IPS DF 6.9 (cell line): Measurements from ENCODE around the gene ITGB3BP.

Experiments
- DNase-seq: peaks from one replicate; pipeline ENCODE4 v3.0.0-alpha.2; 2013; ENCODE audit warnings: low read depth, low spot score
- H3K27ac ChIP-seq: one replicate; pipeline ENCODE4 v1.5.1; 2013; ENCODE audit warnings: low read length, control low read depth
- H3K27me3 ChIP-seq: 2 replicates; pipeline ENCODE4 v1.6.1; 2013; ENCODE audit warnings: mild to moderate bottlenecking, low read length; ENCODE audit not compliant: control insufficient read depth, insufficient read depth
- H3K36me3 ChIP-seq: 2 replicates; pipeline ENCODE4 v1.6.1; 2013; ENCODE audit warnings: low read length; ENCODE audit not compliant: control insufficient read depth, insufficient read depth
- H3K4me1 ChIP-seq: 2 replicates; pipeline ENCODE4 v1.6.1; 2013; ENCODE audit warnings: low read length; ENCODE audit not compliant: control insufficient read depth, insufficient read depth
- H3K4me3 ChIP-seq: 2 replicates; pipeline ENCODE4 v1.5.1; 2013; ENCODE audit warnings: mild to moderate bottlenecking, low read length
- H3K9me3 ChIP-seq: 2 replicates; pipeline ENCODE4 v1.6.1; 2013; ENCODE audit warnings: low read length, inconsistent platforms; ENCODE audit not compliant: control insufficient read depth, insufficient read depth
- WGBS: extraction: QIAGEN DNeasy Blood & Tissue Kit; methylation state at CpG from one replicate; pipeline ENCODE4 v1.1.7; 2013; ENCODE audit warnings: mixed read lengths, missing lambda C conversion rate; ENCODE audit not compliant: insufficient read length, insufficient coverage; 5-methylcytosine and 5-hydroxymethylcytosine counted together

ITGB3BP gene

GRCh38 chr1:63466181-63466580, 56.8 kb downstream of the ITGB3BP start:
- no CpG with 5 or more reads among the region's 7 CpGs for WGBS
- no peaks in the 10 kb centered on the region for H3K4me1 ChIP-seq
- H3K9me3 ChIP-seq: no peaks in the 10 kb centered on the region
- H3K4me3 ChIP-seq: no peak overlapping the region
- H3K36me3 ChIP-seq: no peaks in the 10 kb centered on the region
- H3K27ac ChIP-seq: no peak overlapping the region
- H3K27me3 ChIP-seq: no peaks in the 10 kb centered on the region
- no peak for DNase-seq

- no peak for DNase-seq
- H3K27me3 ChIP-seq: no peaks in the 10 kb centered on the region
- H3K4me1 ChIP-seq: no peaks in the 10 kb centered on the region
- no peak overlapping the region for H3K27ac ChIP-seq
- H3K36me3 ChIP-seq: no peaks in the 10 kb centered on the region
- WGBS: no CpG with 5 or more reads among the region's 3 CpGs
- H3K4me3 ChIP-seq: no peak overlapping the region
- H3K9me3 ChIP-seq: no peaks in the 10 kb centered on the region
Observed at GRCh38 chr1:63463248-63463647, 59.8 kb downstream of the ITGB3BP start.

DNA sequence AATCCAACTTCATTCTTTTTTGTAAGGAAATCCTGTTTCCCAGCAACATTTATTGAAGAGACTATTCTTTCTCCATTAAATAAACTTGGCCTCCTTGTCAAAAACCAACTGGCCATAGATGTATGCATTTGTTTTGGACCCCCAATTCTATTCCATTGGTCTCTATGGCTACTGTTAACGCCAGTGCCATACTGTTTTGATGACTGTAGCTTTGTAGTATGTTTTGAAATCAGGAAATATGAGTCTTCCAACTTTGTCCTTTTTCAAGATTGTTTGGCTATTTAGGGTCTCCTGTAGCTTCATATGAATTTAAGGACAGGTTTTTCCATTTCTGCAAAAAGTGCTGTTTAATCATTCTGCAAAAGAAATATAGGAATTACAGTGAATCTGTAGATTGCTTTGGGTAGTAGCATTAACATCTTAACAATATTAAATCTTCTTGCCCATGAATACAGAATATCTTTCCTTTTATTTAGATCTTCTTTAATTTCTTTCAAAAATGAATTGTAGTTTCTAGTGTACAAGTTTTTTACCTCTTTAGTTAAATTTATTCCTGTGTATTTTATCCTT, 61.3 kb downstream of the ITGB3BP start:
- no peaks in the 10 kb centered on the region for H3K9me3 ChIP-seq
- no peak overlapping the region for H3K27ac ChIP-seq
- WGBS: no CpG with 5 or more reads among the region's 1 CpG
- no peak overlapping the region for H3K4me3 ChIP-seq
- no peaks in the 10 kb centered on the region for H3K36me3 ChIP-seq
- H3K27me3 ChIP-seq: no peaks in the 10 kb centered on the region
- DNase-seq: no peak
- H3K4me1 ChIP-seq: no peaks in the 10 kb centered on the region

- H3K4me1 ChIP-seq: no peaks in the 10 kb centered on the region
- no peak overlapping the region for H3K4me3 ChIP-seq
- no peaks in the 10 kb centered on the region for H3K36me3 ChIP-seq
- no peaks in the 10 kb centered on the region for H3K27me3 ChIP-seq
- DNase-seq: no peak
- no peaks in the 10 kb centered on the region for H3K9me3 ChIP-seq
- no peak overlapping the region for H3K27ac ChIP-seq
Observed at GRCh38 chr1:63458750-63459149, 64.3 kb downstream of the ITGB3BP start.

DNA sequence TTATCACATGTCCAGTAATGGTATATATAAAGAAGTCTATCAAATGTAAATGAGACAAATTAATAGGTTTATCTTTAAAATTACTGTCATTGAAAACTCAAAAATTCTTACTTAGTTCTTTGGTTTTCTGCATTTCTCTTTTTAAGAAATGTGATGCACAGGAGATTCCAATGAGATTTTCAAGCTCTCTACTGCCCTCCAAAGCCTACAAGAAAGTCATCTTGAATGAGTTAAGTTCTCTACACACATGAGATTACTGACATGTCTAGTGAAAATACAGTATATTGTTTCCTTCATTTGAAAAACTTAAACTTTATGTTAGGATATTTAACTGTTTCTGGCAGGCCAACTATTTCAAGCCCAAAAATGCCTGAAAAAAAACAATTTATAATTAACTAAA, 68.8 kb downstream of the ITGB3BP start:
- H3K4me1 ChIP-seq: no peaks in the 10 kb centered on the region
- H3K36me3 ChIP-seq: no peaks in the 10 kb centered on the region
- no peak for DNase-seq
- H3K27ac ChIP-seq: no peak overlapping the region
- H3K27me3 ChIP-seq: no peaks in the 10 kb centered on the region
- no peaks in the 10 kb centered on the region for H3K9me3 ChIP-seq
- H3K4me3 ChIP-seq: no peak overlapping the region

GRCh38 chr1:63453232-63453631, 69.8 kb downstream of the ITGB3BP start:
- Histone ChIP-seq H3K4me3 (no peak overlapping the region), H3K27ac (no peak overlapping the region), H3K36me3 (no peaks in the 10 kb centered on the region), H3K27me3 (no peaks in the 10 kb centered on the region), H3K4me1 (no peaks in the 10 kb centered on the region), H3K9me3 (no peaks in the 10 kb centered on the region)
- WGBS: no CpG with 5 or more reads among the region's 2 CpGs
- no peak for DNase-seq

DNA sequence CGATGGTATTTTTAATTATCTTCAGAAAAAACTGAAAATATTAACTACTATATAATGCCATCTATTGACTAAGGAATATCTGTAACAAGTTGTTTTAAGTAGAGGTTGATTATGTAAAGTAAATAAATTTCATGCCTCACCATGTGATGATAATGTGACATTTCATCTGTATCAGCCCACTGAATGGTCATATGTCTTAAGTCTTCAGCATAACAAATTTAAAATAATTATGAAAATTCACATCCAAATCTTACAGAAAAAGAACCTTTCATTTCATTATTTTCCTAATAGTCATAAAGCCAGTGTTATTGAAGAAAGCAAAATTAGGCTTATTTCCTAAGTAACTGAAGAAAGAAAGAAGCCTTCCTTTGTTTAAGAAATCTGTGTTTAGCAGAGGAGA, 72.6 kb downstream of the ITGB3BP start:
- Histone ChIP-seq H3K9me3 (no peaks in the 10 kb centered on the region), H3K36me3 (no peaks in the 10 kb centered on the region), H3K4me1 (no peaks in the 10 kb centered on the region), H3K27me3 (no peaks in the 10 kb centered on the region), H3K4me3 (no peak overlapping the region), H3K27ac (no peak overlapping the region)
- DNase-seq: no peak
- WGBS: no CpG with 5 or more reads among the region's 1 CpG

DNA sequence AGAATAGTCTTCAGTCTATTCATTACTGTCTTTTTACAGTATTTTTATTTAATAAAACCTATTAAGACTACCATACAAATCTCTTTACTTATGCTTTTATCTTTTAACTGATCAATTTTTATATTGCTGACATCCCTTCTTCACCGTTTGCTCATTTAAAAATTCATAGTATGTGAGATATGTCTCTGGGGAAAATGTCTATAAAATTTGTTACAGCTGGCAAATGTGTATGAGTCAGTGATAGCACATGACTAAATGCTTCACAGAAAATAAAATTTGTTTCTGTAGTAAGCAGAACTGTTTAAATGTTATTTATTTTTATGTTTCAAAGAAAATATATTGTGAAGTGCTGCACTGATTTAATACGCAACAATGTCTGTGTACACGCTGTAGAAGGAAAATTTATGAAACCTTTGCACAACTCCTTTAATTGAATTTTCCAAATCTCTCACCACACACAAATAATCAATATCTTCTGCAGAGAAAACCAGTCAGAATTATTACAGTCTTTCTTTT, 74.2 kb downstream of the ITGB3BP start:
- no peak for DNase-seq
- Histone ChIP-seq H3K4me1 (no peaks in the 10 kb centered on the region), H3K9me3 (no peaks in the 10 kb centered on the region), H3K4me3 (no peak overlapping the region), H3K36me3 (no peaks in the 10 kb centered on the region), H3K27me3 (no peaks in the 10 kb centered on the region), H3K27ac (no peak overlapping the region)
- WGBS: no CpG with 5 or more reads among the region's 3 CpGs

DNA sequence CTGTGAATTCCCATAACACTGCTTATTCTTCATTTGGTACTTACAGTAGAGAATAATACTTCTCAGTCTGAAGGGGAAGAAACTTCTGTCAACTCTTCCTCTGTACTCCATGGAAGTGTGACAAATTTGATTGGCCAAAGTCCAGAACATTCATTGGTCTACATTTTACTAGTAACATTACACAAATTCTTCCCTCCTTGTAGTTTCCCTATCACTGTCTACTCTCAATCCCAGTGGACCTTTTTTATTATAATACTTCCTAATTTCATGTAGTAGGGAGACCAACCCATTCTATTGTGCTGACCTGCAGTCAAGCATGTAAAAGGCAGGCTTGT, 80.9 kb downstream of the ITGB3BP start:
- H3K4me1 ChIP-seq: no peaks in the 10 kb centered on the region
- no peaks in the 10 kb centered on the region for H3K27me3 ChIP-seq
- H3K9me3 ChIP-seq: no peaks in the 10 kb centered on the region
- H3K36me3 ChIP-seq: no peaks in the 10 kb centered on the region
- DNase-seq: no peak
- H3K27ac ChIP-seq: no peak overlapping the region
- no peak overlapping the region for H3K4me3 ChIP-seq

GRCh38 chr1:63435161-63435560, 87.9 kb downstream of the ITGB3BP start:
- Histone ChIP-seq H3K9me3 (no peaks in the 10 kb centered on the region), H3K27me3 (no peaks in the 10 kb centered on the region), H3K27ac (no peak overlapping the region), H3K36me3 (no peaks in the 10 kb centered on the region), H3K4me3 (no peak overlapping the region), H3K4me1 (no peaks in the 10 kb centered on the region)
- no CpG with 5 or more reads among the region's 4 CpGs for WGBS
- DNase-seq: no peak

- Histone ChIP-seq H3K9me3 (no peaks in the 10 kb centered on the region), H3K36me3 (no peaks in the 10 kb centered on the region; the same call in 1 of the 2 replicates), H3K27me3 (no peaks in the 10 kb centered on the region), H3K4me1 (no peaks in the 10 kb centered on the region), H3K27ac (no peak overlapping the region), H3K4me3 (no peak overlapping the region)
- no peak for DNase-seq
Observed at GRCh38 chr1:63429281-63429680, 93.7 kb downstream of the ITGB3BP start.
